Femur (tissue), 1 donor: ENCODE data around the gene IRF7.

Source experiments
- DNase-seq: peaks from one replicate; pipeline ENCODE4 v3.0.0-alpha.2; 2017

The IRF7 gene

DNA sequence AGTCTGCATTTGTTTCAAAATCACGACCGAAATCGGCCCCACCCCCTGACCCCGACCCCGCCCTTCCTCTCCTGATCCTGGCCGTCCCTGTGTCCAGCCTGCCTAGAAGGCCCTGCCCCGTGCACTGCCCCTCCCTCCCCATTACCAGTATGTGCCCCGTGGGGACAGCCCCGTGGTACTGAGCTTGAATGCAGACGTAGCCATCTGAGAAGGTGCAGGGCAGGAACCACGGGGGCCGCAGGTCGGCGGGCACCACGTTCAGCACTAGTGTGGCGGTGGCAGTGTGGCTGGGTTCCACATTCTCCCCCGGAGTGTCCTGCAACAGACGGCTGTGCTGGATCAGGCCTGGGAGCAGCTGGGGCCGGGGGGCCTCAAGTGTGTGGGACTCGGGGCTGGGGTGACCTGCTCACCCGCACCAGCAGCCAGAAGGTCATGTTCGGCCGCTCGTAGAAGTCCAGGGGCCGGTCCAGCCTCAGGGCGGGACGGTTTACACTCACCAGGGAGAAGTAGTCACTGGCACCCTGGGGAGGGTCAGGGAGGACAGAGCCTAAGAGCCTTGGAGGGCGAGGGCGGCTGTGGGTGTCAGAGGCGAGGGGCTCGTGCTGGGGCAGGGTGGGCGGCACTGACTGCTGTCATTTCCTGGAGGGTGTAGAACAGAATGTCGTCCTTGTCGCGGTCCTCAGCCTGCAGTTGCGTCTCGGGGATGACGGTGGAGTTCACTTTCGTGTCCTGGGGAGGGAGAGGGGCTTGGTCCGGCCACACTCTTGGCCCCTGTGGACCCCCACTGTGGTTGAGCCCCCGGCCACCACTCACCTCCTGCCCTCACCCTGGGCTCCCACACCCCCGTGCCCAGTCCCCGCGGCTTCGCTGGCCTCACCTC, 5.4 kb upstream of the IRF7 start:
- DNase-seq: peak; percentile 20

DNA sequence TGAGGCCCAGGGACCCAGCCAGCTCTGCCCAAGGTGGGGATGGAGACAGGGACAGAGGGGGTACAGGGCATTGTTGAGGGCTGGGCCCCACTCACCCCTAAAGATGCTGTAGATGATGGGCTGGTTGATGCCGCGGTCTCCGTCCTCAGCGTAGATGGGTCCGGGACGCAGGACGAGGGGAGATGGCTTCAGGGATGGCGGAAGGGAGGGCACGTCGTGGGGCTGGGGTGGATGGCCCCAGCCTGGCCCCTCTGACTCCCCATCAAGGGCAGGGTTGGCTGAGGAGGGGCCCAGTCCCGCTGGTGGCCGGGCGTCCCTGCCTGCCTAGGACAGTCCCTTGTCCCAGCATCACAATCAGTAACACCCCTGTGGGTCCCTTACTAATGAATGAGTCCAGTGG, 4.5 kb upstream of the IRF7 start:
- no peak for DNase-seq

DNA sequence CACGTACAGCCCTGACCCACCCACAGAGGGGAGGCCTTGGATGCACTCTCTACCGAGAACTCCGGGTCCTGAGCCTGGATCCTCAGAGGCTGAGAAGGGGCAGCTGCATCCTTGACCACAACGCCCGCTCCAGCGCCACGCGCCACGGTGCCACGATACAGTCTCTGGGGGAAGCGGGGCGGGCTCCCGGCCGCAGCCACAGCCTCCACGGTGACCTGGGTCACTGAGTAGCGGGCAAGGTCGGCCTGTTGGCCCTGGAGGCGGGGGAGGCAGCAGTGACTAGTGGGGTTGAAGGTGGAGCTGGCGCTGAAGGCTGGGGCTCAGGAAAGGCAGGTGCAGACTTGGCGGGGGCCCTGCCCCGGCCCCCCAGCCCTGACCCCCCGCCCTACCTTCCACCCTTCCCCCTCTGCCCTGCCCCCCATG, 3.9 kb upstream of the IRF7 start:
- peak; percentile 19 for DNase-seq

DNA sequence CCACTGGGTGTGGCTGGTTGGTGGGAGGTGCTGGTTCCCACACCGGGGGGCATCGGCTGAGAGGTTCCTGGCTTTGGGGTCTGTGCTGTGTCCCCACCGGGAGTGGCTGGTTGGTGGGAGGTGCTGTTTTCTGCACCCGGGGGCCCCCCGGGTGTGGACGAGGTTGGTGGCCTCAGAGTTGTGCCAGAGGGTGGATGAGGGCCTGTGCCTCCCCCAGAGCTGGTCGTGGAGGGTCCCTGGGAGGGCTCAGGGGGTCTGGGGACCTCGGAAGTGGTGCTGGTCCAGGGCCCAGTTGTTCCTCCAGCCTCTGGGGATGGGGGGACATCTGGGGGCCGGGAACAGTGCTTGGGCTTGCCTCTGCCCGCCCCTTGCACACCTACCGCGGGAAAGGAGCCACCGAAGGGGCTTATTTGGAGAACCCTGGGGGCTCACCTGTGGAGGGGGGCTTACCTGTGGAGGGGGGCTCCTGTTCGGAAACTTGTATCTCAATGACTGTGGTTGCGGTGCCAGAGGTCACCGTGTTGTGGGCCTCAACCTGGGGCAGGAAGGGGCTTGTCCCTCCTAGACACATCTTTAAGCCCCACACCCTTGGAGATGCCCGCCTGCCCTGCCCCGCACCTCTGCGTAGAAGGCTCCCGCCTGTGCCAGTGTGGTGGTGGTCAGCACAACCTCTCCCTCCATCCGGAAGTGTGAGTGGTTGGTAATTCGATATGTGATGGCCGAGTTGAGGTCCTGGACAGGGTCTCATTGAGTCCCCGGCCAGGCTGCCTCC, 3.3 kb upstream of the IRF7 start:
- peak; percentile 27 for DNase-seq

DNA sequence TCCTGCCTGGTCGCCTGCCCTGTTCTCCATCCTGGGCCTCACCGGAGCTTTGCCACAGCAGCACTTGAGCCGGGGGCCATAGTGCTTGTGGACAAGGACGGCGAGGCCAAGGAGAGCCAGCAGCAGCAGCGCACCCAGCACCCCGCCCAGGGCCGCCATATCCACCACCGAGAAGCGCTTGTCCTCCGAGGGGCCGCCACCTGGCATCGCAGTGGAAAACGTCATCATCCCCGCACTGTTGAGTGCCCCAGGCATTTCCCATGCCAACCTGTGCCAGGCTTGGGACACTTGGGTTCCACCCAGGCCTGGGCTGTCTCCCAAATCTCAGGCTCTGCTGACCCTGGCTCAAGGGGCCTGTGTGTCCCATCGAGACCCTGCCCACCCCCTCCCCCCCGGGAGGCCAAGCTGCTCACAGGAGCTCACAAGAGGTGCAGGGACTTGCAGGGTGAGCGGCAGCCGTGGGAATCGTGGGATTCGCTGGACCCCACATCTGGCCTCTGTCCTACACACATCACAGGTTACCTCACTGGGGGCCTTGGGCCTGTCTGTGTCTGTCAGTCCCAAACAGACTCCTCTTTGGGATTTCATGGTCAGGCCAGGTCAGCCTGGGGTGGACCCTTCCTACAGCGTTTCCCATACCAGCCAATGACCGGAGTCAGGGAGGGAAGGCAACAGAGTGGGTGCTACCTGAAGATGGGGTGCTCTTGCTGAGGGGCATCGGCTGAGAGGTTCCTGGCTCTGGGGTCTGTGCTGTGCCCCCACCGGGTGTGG, 2.3 kb upstream of the IRF7 start:
- peak; percentile 32 for DNase-seq

DNA sequence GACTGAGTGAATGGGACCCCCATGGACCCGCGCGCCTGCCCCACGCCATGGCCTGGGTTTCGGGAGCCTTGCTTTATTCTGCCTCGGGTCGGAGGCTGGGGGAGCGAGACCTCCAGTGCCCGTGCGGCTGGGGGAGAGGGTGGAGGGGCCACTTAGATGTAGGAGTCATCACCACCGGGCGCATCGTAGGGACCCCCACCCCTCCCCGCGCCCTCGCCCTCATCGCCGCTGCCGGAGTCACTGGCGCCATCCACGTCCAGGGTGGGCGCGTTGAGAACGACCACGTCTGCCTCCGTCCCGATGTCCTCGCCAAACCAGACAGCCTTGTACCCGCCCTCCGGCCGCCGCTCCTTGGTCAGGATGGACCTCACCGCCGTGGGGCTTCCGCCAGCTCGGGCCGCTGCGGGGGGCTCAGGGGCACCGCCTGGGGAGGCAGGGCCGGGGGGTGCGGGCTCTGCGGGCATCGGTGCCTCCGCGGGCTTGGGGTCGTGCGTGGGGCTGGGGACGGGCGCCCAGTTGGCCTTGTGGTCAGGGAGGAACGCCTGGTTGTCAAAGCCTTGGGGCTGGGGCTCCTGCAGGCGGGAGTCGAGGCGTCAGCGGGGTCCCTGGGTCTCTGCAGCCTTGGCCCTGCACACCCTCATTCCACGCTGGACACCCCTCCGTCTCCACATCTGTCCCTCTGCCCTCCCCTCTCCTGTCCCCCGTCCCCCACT, 1.6 kb upstream of the IRF7 start:
- peak; percentile 31 for DNase-seq

DNA sequence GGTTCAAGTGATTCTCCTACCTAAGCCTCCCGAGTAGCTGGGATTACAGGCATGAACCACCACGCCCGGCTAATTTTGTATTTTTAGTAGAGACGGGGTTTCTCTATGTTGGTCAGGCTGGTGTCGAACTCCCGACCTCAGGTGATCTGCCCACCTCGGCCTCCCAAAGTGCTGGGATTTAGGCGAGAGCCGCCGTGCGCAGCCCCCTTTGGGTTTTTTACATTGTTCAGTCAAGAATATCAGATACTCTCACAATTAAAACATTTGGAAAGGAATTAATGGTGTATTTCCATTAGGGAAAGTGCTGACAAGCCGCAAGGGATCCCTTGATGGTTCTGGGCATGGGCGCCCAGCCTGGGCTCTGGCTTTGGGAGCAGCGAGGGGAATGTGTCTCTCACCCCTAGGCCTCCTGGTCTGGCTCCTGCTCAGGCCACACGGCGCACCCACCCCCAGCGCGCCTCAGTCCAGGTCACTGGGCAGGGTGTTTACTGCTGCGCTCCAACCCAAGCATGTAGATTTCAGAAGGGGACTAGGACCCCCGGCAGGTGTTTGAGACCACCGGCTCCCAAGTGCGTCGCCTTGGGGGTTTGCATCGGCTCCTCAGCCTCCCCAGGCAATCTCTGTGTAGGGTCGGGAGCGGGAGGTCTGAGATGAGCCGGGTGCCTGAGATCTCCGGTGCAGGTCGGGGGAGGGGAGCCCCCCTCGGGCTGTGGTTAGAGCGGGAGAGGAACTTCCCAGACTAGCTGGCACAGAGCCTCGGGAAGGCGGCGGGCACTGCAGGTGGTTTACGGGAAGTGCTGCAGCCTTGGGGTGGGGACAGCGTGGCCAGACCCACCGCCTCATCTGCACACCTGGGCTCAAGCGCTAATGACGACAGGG, 809 bp upstream of the IRF7 start:
- peak; percentile 57 for DNase-seq

DNA sequence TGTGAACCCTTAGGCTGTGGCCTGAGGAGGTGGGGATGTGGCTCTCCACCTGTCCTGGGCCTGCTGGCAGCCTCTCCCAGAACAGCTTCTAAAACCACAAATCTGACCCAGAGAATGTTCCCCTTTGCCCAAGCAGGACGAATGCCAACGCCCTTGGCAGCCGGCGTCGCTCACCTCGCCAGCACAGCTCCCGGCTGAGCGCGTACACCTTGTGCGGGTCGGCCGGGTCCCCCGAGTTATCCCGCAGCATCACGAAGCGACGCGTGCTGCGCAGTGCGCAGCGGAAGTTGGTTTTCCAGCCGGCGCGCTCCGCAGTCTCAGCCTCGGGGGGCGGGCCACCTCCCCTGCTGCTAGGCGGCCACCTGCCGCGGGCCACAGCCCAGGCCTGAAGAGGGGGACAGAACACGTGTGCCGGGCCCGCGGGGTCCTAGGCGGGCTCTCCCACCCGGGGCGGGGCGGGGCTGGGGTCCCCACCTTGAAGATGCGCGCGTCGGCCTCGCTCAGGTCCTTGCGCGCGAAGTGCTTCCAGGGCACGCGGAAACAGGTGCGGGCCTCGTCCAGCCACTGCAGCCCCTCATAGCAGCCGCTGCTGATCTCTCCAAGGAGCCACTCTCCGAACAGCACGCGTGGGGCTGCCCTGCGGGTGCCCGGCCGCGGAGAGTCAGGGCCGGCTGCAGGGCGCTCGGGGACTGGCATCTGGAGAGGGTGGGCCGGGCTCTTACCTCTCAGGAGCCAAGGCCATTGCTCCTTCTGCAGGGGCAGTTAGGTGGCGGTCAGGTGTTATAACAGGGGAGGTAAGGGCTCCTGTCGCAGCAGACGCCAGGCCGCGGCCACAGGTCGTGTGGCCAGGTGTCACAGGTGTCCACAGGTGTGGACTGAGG, 887 bp downstream of the IRF7 start:
- peak; percentile 45 for DNase-seq

DNA sequence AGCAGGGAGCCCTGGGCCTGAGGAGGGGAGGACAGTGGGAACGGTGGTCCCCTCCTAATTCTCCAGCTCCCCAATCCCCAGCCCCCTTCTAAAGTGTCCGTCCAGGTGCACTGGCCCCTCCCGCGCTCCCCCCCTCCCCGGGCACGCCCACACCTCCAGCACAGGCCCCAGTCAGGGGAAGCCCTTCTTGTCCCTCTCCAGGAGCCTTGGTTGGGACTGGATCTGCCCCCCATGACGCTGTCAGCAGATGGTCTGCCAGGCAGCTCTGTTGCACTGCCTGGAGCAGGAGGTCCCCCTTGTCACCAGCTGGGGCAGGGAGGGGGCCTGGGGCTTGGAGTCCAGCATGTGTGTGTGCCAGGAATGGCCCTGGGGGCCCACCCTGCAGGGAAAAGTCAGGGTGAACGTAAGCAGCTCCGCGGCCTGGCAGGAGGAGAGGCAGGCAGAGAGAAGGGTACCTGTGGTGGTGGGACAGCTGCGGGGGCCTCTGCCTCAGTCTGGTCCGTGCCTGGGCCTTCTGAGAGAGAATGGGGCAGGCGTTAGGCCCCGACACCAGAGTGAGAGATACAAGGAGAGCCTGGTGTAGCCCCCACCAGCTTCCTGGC, 1.6 kb downstream of the IRF7 start:
- DNase-seq: no peak

DNA sequence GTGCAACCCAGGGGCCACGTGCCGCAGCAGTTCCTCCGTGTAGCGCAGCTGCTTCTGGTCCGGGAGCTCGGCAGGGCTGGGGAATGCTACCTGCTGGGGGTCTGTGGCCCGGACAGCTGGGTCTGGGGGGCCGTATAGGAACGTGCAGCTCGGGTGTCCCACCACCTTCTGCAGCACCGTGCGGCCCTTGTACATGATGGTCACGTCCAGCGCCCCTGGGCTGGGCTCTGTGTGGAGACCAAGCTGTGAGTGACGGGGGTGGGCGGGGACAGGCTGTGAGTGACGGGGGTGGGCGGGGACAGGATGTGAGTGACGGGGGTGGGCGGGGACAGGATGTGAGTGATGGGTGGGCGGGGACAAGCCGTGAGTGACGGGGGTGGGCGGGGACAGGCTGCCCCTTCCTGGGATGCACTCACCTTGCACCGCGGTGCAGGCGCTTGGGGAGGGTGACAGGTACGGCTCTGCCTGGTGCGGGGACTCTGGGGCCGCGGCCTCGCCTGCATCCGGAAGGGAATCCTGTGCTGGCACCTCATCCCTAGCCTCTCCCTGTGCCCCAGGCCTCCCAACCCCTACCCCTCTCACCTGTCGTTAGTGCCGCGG, 2.3 kb downstream of the IRF7 start:
- peak; percentile 82 for DNase-seq

DNA sequence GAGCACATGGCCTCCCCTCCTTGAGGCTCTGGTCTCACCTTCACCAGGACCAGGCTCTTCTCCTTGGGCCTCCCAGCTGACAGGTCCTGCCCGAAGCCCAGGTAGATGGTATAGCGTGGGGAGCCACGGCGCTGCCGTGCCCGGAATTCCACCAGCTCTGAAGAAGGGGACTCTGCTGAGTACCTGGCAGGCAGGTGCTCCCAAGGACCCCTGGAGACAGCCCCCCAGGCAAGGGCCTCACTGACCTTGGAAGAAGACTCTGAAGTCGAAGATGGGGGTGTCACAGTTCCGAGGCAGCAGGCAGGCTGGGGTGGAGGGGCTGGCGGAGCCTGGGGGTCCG, 2.8 kb downstream of the IRF7 start:
- no peak for DNase-seq

DNA sequence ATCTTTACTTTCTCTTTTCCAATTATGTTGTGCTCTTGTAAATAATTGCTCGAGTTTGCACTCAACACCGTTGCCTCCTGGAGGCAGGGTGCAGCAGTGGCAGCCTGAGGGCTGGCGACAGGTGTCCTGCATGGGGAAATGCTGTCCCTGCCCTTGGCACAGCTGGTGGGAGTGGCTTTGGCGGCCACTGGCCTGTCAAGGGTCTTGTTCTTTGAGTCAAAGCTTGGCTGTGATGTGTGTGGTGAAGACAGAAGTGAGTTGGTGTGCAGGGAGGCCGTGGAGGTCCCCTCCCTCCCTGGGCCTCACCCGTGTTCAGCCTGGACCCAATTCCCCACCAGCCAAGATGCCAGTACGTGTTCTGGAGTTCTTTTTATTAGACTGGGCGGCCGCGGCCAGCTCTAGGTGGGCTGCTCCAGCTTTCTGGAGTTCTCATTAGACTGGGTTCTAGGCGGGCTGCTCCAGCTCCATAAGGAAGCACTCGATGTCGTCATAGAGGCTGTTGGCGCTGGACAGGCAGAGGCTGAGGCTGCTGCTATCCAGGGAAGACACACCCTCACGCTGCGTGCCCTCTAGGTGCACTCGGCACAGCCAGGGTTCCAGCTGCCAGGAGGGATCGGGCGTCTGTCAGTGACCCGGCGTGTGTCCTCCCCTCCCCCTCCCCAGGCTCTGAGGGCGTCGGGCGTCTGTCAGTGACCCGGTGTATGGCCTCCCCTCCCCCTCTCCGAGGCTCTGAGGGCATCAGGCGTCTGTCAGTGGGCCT, 3.4 kb downstream of the IRF7 start:
- DNase-seq: peak; percentile 75

DNA sequence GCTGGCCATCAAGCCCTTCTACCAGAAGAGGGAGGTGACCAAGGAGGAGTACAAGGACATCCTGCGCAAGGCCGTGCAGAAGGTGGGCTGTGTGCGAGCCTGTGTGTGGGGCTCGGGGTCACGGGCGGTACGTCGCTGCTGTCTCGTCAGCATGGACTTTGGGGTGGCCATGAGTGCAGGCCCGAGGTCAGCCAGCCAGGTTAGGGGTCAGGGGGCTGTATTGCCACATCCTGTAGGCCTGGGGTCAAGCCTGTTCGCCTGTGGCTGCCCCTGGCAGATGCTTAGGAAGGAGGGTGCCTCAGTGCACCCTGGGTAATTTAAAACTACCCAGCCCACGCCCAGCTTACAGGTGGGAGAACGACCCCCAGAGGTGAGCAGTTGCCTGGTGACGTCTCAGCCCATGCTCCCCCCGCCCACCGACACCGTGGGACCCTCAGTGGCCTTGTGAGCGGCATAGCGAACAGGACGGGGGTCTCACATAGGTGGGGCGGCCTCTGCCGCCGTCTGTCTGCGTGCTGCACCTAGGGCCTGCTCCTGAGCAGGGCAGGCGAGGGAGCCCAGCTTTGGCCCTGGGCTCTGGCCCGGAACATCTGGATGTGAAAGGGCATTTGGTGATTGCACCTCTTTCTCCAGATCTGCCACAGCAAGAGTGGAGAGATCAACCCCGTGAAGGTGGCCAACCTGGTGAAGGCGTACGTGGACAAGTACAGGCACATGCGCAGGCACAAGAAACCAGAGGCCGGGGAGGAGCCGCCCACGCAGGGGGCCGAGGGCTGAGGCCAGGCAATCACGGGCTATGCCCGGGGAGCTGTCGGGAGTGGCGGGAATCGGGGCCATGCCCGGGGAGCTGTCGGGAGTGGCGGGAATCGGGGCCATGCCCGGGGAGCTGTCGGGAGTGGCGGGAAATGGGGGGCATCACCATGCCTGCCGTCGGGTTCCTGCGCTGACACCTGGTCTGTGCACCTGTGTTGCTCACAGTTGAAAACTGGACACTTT, 4.5 kb downstream of the IRF7 start:
- no peak for DNase-seq

DNA sequence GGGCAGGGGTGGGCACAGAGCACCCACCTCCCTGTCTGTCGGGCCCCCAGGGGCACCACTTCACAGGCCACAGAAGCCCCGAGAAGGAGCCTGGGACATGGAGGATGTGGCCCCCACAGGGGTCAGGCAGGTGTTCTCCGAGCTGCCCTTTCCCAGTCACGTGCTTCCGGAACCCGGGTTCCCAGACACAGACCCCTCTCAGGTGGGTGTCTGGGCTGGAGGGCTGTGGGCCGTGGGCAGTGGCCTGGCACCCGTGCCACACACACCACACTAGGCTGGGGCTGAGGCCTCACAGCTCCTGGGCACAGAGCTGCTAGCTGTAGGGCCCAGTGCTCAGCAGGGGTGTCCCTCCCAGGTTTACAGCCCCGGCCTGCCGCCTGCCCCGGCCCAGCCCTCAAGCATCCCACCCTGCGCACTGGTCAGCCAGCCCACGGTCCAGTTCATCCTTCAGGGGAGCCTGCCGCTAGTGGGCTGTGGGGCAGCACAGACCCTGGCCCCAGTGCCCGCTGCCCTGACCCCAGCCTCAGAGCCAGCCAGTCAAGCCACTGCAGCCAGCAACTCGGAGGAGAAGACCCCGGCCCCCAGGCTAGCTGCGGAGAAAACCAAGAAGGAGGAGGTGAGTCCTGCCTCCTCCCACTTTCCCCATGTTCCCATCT, 5.5 kb downstream of the IRF7 start:
- no peak for DNase-seq

DNA sequence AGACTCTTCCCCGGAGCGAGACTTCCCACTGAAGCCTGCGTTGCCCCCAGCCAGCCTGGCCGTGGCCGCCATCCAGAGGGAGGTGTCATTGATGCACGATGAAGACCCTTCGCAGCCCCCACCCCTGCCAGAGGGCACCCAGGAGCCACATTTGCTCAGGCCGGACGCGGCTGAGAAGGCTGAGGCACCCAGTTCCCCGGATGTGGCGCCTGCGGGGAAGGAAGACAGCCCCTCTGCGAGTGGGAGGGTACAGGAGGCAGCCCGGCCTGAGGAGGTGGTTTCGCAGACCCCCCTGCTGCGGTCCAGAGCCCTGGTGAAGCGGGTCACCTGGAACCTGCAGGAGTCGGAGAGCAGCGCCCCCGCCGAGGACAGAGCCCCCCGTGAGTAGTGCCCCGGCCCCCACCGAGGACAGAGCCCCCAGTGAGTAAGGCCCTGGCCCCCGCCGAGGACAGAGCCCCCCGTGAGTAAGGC, 6.4 kb downstream of the IRF7 start:
- no peak for DNase-seq

DNA sequence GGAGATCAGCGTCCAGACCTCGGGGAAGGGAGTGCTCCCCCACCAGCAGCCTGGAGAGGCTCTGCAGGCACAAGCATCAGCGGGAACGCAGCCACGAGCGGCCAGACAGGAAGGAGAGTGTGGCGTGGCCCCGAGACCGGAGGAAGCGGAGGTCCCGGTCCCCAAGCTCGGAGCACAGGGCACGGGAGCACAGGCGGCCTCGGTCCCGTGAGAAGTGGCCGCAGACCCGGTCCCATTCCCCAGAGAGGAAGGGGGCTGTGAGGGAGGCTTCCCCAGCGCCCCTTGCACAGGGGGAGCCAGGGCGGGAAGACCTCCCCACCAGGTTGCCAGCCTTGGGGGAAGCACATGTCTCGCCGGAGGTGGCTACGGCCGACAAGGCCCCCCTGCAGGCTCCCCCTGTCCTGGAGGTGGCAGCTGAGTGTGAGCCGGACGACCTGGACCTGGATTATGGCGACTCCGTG, 6.9 kb downstream of the IRF7 start:
- no peak for DNase-seq
